Stimulated activated naive B cell treated with anti-CD40 and anti-IgM and Interleukin-4, amounts not matched to agents 10 μg/mL and 1 μg/mL and 100 μg/mL, for 72 hours (primary cell): Measurements from ENCODE around the gene MEIOB.

Experiments
- ATAC-seq, 2 donors: fragments of 150-1000 bp; cut with Tn5 transposase; replicated peaks; 2 replicates each; pipeline ENCODE4 v1.10.0; 2021; ENCODE audit warnings: moderate library complexity in 1 of 2
- DNase-seq: peaks from one replicate; pipeline ENCODE4 v3.0.0; 2021
- H3K27ac Mint-ChIP-seq: one replicate; pipeline ENCODE4 v1.8.0; 2022; ENCODE audit warnings: mild to moderate bottlenecking, mixed read lengths
- H3K27me3 Mint-ChIP-seq, 2 donors: one replicate each; pipeline ENCODE4 v1.8.0; 2022; ENCODE audit warnings: mixed read lengths in 2 of 2
- H3K36me3 Mint-ChIP-seq, 2 donors: one replicate each; pipeline ENCODE4 v1.8.0; 2022; ENCODE audit warnings: mixed read lengths in 2 of 2, mild to moderate bottlenecking in 1 of 2
- H3K4me1 Mint-ChIP-seq, 2 donors: one replicate each; pipeline ENCODE4 v1.8.0; 2022; ENCODE audit warnings: mixed read lengths in 2 of 2, mild to moderate bottlenecking in 1 of 2
- H3K4me3 Mint-ChIP-seq, 2 donors: one replicate each; pipeline ENCODE4 v1.8.0; 2022; ENCODE audit warnings: mild to moderate bottlenecking in 2 of 2, mixed read lengths in 2 of 2, moderate library complexity in 1 of 2
- H3K9me3 Mint-ChIP-seq, 2 donors: one replicate each; pipeline ENCODE4 v1.8.0; 2022; ENCODE audit warnings: mixed read lengths in 2 of 2, mild to moderate bottlenecking in 1 of 2

The MEIOB gene

GRCh38 chr16:1822801-1823200 is 49.2 kb downstream of the MEIOB start:
- ATAC-seq, result no peak
- no peaks in the 10 kb centered on the region for H3K27me3 Mint-ChIP-seq
- peaks cover 6 to 19% of the 10 kb centered on the region in 2 donors for H3K4me1 Mint-ChIP-seq
- DNase-seq, result no peak
- H3K9me3 Mint-ChIP-seq, result no peaks in the 10 kb centered on the region
- peaks cover 4 to 7% of the 10 kb centered on the region in 2 donors for H3K36me3 Mint-ChIP-seq
- no peak overlapping the region for H3K27ac Mint-ChIP-seq
- H3K4me3 Mint-ChIP-seq, result no peak overlapping the region

GRCh38 chr16:1821861-1822611 is 49.9 kb downstream of the MEIOB start:
- no peak for ATAC-seq
- Mint-ChIP-seq H3K36me3 (peaks cover 10 to 11% of the 10 kb centered on the region in 2 donors), H3K4me3 (no peak overlapping the region), H3K27ac (no peak overlapping the region), H3K9me3 (no peaks in the 10 kb centered on the region), H3K27me3 (no peaks in the 10 kb centered on the region), H3K4me1 (peaks cover 4 to 12% of the 10 kb centered on the region in 2 donors)
- no peak for DNase-seq

GRCh38 chr16:1820946-1821290 is 51.0 kb downstream of the MEIOB start:
- no peak for ATAC-seq
- Mint-ChIP-seq H3K4me3 (no peak overlapping the region), H3K27me3 (no peaks in the 10 kb centered on the region), H3K9me3 (no peaks in the 10 kb centered on the region), H3K27ac (no peak overlapping the region), H3K4me1 (peaks cover 4 to 12% of the 10 kb centered on the region in 2 donors), H3K36me3 (peaks cover 10 to 13% of the 10 kb centered on the region in 2 donors)
- DNase-seq, result no peak

GRCh38 chr16:1820096-1820945 is 51.6 kb downstream of the MEIOB start:
- no peak overlapping the region for H3K27ac Mint-ChIP-seq
- H3K36me3 Mint-ChIP-seq, result peaks cover 13 to 15% of the 10 kb centered on the region in 2 donors
- no peaks in the 10 kb centered on the region for H3K27me3 Mint-ChIP-seq
- peaks cover 4 to 12% of the 10 kb centered on the region in 2 donors for H3K4me1 Mint-ChIP-seq
- ATAC-seq (no peak), DNase-seq (no peak)
- H3K4me3 Mint-ChIP-seq, result no peak overlapping the region
- H3K9me3 Mint-ChIP-seq, result no peaks in the 10 kb centered on the region

GRCh38 chr16:1819611-1820010 is 52.4 kb downstream of the MEIOB start:
- Mint-ChIP-seq H3K9me3 (no peaks in the 10 kb centered on the region), H3K27me3 (no peaks in the 10 kb centered on the region), H3K27ac (no peak overlapping the region), H3K4me3 (no peak overlapping the region), H3K36me3 (peaks cover 15 to 18% of the 10 kb centered on the region in 2 donors), H3K4me1 (peaks cover 2 to 10% of the 10 kb centered on the region in 2 donors)
- ATAC-seq (no peak), DNase-seq (no peak)

DNA sequence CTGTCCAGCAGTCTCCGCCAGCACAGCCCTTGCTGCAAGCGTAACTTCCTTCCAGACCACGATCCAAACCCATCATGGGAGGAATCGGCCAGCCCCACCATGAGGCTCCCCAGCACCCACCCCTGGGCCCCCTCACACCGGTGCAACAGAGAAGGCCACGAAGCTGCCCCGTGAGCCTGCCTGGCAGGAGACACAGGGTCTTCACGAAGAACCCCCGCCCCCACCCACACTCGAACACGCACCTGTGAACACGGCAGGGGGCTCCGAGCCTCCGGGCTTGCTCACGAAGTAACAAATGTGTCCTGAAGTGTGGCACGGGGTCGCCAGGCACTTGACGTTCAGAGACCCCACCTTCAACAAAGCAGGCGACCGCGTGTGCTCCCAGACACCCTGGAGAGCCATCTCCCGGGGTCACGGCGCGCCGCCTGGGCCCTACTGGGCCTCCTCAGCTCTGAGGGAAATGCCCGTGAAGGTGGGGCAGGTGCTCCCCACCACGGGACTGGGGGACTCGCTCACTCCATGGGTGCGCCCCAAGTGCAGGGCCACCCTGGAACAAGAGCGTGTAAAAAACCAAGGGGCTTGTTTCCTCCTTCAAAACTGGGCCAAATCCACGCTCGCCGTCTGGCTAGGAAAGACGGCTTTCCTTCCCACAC is 53.0 kb downstream of the MEIOB start:
- Mint-ChIP-seq H3K4me1 (peaks cover 0 to 3% of the 10 kb centered on the region in 2 donors), H3K4me3 (no peak overlapping the region), H3K27me3 (no peaks in the 10 kb centered on the region), H3K27ac (no peak overlapping the region), H3K36me3 (peaks cover 15 to 18% of the 10 kb centered on the region in 2 donors), H3K9me3 (no peaks in the 10 kb centered on the region)
- ATAC-seq, result no peak
- DNase-seq, result no peak

DNA sequence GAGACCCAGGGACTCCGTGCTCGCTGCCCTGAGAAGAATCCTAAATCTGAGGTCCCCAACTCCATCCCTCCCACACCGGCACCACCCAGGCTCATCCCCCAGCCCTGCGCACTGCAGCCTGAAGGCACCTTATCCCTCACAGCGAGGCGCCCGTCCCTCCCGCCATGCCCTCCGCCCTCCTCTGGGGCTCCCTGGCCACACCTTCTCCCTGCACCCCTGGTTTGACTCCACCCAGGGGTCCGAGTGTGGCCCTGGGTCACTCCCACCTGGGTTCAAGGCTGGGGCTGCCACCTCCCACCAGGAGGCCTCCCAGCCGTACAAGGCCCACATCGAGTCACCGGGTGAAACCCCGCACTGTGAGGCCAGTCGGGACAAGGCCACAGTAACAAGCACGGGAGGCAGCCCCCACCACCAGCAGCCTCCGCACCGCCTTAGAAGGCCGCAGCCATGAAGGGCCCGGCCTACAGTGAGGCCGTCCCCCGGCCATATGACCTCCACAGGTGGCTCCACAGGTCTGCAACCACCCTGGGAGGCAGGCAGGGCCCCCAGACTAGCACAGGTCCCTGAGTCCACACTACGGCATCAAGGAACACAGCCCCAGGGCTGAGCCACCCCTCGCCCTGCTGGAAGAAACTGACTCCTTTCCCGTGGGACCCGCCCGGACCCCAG is 53.6 kb downstream of the MEIOB start:
- Mint-ChIP-seq H3K4me3 (no peak overlapping the region), H3K27ac (no peak overlapping the region), H3K4me1 (no peaks in the 10 kb centered on the region), H3K27me3 (no peaks in the 10 kb centered on the region), H3K36me3 (peaks cover 16 to 24% of the 10 kb centered on the region in 2 donors), H3K9me3 (no peaks in the 10 kb centered on the region)
- DNase-seq (no peak), ATAC-seq (no peak)

GRCh38 chr16:1817716-1818115 is 54.2 kb downstream of the MEIOB start:
- Mint-ChIP-seq H3K9me3 (no peaks in the 10 kb centered on the region), H3K36me3 (peaks cover 18 to 28% of the 10 kb centered on the region in 2 donors), H3K27me3 (no peaks in the 10 kb centered on the region), H3K4me3 (no peak overlapping the region), H3K4me1 (peaks cover 0 to 4% of the 10 kb centered on the region in 2 donors), H3K27ac (no peak overlapping the region)
- no peak for DNase-seq
- no peak for ATAC-seq

- H3K27ac Mint-ChIP-seq, result no peak overlapping the region
- no peaks in the 10 kb centered on the region for H3K9me3 Mint-ChIP-seq
- no peak for ATAC-seq
- H3K36me3 Mint-ChIP-seq, result peaks cover 18 to 28% of the 10 kb centered on the region in 2 donors
- no peak overlapping the region for H3K4me3 Mint-ChIP-seq
- no peaks in the 10 kb centered on the region for H3K27me3 Mint-ChIP-seq
- peaks cover 0 to 4% of the 10 kb centered on the region in 2 donors for H3K4me1 Mint-ChIP-seq
- no peak for DNase-seq
Observed at GRCh38 chr16:1817276-1817589, 54.7 kb downstream of the MEIOB start.

- ATAC-seq, result no peak
- H3K4me3 Mint-ChIP-seq, result no peak overlapping the region
- H3K4me1 Mint-ChIP-seq, result peaks cover 0 to 4% of the 10 kb centered on the region in 2 donors
- no peak for DNase-seq
- H3K27me3 Mint-ChIP-seq, result no peaks in the 10 kb centered on the region
- H3K27ac Mint-ChIP-seq, result no peak overlapping the region
- H3K9me3 Mint-ChIP-seq, result no peaks in the 10 kb centered on the region
- peaks cover 18 to 28% of the 10 kb centered on the region in 2 donors for H3K36me3 Mint-ChIP-seq
Observed at GRCh38 chr16:1816396-1817275, 55.3 kb downstream of the MEIOB start.

GRCh38 chr16:1815461-1815860 is 56.5 kb downstream of the MEIOB start:
- DNase-seq, result no peak
- ATAC-seq, result no peak
- Mint-ChIP-seq H3K27me3 (no peaks in the 10 kb centered on the region), H3K4me1 (peaks cover 0 to 4% of the 10 kb centered on the region in 2 donors), H3K36me3 (peaks cover 16 to 28% of the 10 kb centered on the region in 2 donors), H3K4me3 (no peak overlapping the region), H3K9me3 (no peaks in the 10 kb centered on the region), H3K27ac (no peak overlapping the region)

DNA sequence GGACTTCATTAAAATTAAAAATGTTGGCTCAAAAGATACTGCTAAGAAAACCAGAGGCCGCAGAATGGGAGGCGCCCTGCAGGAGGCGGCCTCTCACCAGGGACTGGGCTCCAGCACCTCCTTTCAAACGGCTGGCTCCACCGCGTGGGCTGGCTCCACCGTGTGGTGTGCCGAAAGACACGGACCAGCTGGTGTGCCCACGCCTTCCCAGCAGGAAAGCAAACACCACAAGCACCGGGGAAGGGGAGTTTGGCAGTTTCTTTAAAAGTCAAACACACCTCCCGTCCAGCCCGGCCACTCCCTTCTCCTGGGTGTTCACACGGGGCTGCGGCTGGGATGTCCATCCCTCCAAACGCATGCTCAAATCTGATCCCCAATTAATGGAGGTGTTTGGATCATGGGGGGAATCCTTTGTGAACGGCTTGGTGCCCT is 59.2 kb downstream of the MEIOB start:
- peaks cover 19 to 33% of the 10 kb centered on the region in 2 donors for H3K36me3 Mint-ChIP-seq
- no peak overlapping the region for H3K27ac Mint-ChIP-seq
- ATAC-seq, result peak; percentile 46 to 74
- no peaks in the 10 kb centered on the region for H3K27me3 Mint-ChIP-seq
- no peak overlapping the region for H3K4me3 Mint-ChIP-seq
- peaks cover 0 to 6% of the 10 kb centered on the region in 2 donors for H3K4me1 Mint-ChIP-seq
- H3K9me3 Mint-ChIP-seq, result no peaks in the 10 kb centered on the region
- no peak for DNase-seq

GRCh38 chr16:1810536-1810935 is 61.4 kb downstream of the MEIOB start:
- no peaks in the 10 kb centered on the region for H3K27me3 Mint-ChIP-seq
- H3K4me1 Mint-ChIP-seq, result peaks cover 0 to 6% of the 10 kb centered on the region in 2 donors
- ATAC-seq, result no peak
- no peak overlapping the region for H3K27ac Mint-ChIP-seq
- no peaks in the 10 kb centered on the region for H3K9me3 Mint-ChIP-seq
- no peak for DNase-seq
- H3K36me3 Mint-ChIP-seq, result peaks cover 25 to 41% of the 10 kb centered on the region in 2 donors
- no peak overlapping the region for H3K4me3 Mint-ChIP-seq
